Adipocyte (in vitro differentiated cells): Measurements from ENCODE around the gene RASA2.

ENCODE experiments used
- DNase-seq: peaks from one replicate; pipeline ENCODE4 v3.0.0-alpha.2; 2015; ENCODE audit warnings: low read depth
- H3K27me3 ChIP-seq: replicated peaks from 2 replicates; pipeline ENCODE4 v1.7.0; 2013; ENCODE audit warnings: mild to moderate bottlenecking, low read length, moderate library complexity; ENCODE audit not compliant: control insufficient read depth, insufficient read depth
- H3K36me3 ChIP-seq: 2 replicates; pipeline ENCODE4 v1.7.0; 2013; ENCODE audit warnings: low read length, mild to moderate bottlenecking, moderate library complexity; ENCODE audit not compliant: control insufficient read depth, insufficient read depth, severe bottlenecking
- H3K4me1 ChIP-seq: 2 replicates; pipeline ENCODE4 v1.7.0; 2013; ENCODE audit warnings: mild to moderate bottlenecking, low read length, moderate library complexity; ENCODE audit not compliant: control insufficient read depth, insufficient read depth
- H3K4me3 ChIP-seq: 2 replicates; pipeline ENCODE4 v1.7.0; 2013; ENCODE audit warnings: mild to moderate bottlenecking, low read length, moderate library complexity
- H3K9ac ChIP-seq: 2 replicates; pipeline ENCODE4 v1.7.0; 2013; ENCODE audit warnings: mild to moderate bottlenecking, low read length, moderate library complexity
- H3K9me3 ChIP-seq: 2 replicates; pipeline ENCODE4 v1.7.0; 2013; ENCODE audit warnings: mild to moderate bottlenecking, low read length, moderate library complexity; ENCODE audit not compliant: control insufficient read depth

The RASA2 gene

GRCh38 chr3:141539431-141540187, 52.8 kb downstream of the RASA2 start:
- no peak for DNase-seq
- H3K9me3 ChIP-seq, result peaks cover 14% of the 10 kb centered on the region
- no peak overlapping the region for H3K9ac ChIP-seq
- no peaks in the 10 kb centered on the region for H3K27me3 ChIP-seq
- H3K36me3 ChIP-seq, result peaks cover 28% of the 10 kb centered on the region
- H3K4me1 ChIP-seq, result peaks cover 26% of the 10 kb centered on the region
- no peak overlapping the region for H3K4me3 ChIP-seq

GRCh38 chr3:141540531-141540930, 53.7 kb downstream of the RASA2 start:
- H3K4me3 ChIP-seq, result no peak overlapping the region
- peaks cover 14% of the 10 kb centered on the region for H3K9me3 ChIP-seq
- H3K27me3 ChIP-seq, result no peaks in the 10 kb centered on the region
- peaks cover 26% of the 10 kb centered on the region for H3K4me1 ChIP-seq
- H3K9ac ChIP-seq, result no peak overlapping the region
- H3K36me3 ChIP-seq, result peaks cover 30% of the 10 kb centered on the region
- no peak for DNase-seq

- H3K4me3 ChIP-seq, result no peak overlapping the region
- no peak for DNase-seq
- peaks cover 14% of the 10 kb centered on the region for H3K9me3 ChIP-seq
- H3K4me1 ChIP-seq, result peaks cover 26% of the 10 kb centered on the region
- peaks cover 26% of the 10 kb centered on the region for H3K36me3 ChIP-seq
- H3K27me3 ChIP-seq, result no peaks in the 10 kb centered on the region
- H3K9ac ChIP-seq, result no peak overlapping the region
Observed at GRCh38 chr3:141542202-141542969, 55.6 kb downstream of the RASA2 start.

- no peak overlapping the region for H3K9ac ChIP-seq
Observed at GRCh38 chr3:141542989-141543388, 56.2 kb downstream of the RASA2 start.

GRCh38 chr3:141544697-141545096, 57.9 kb downstream of the RASA2 start:
- H3K27me3 ChIP-seq, result no peaks in the 10 kb centered on the region
- no peak for DNase-seq
- H3K36me3 ChIP-seq, result peaks cover 26% of the 10 kb centered on the region
- H3K4me3 ChIP-seq, result no peak overlapping the region
- H3K4me1 ChIP-seq, result peaks cover 6% of the 10 kb centered on the region
- peaks cover 23% of the 10 kb centered on the region for H3K9me3 ChIP-seq
- H3K9ac ChIP-seq, result no peak overlapping the region

More at GRCh38 chr3:141542989-141543388, 56.2 kb downstream of the RASA2 start:
- DNase-seq, result no peak
- peaks cover 26% of the 10 kb centered on the region for H3K36me3 ChIP-seq
- H3K27me3 ChIP-seq, result no peaks in the 10 kb centered on the region
- peaks cover 20% of the 10 kb centered on the region for H3K9me3 ChIP-seq
- H3K4me1 ChIP-seq, result peaks cover 21% of the 10 kb centered on the region
- no peak overlapping the region for H3K4me3 ChIP-seq

- Histone ChIP-seq H3K27me3 (no peaks in the 10 kb centered on the region), H3K36me3 (peaks cover 36% of the 10 kb centered on the region), H3K4me3 (no peak overlapping the region), H3K9ac (no peak overlapping the region), H3K4me1 (no peaks in the 10 kb centered on the region), H3K9me3 (peaks cover 23% of the 10 kb centered on the region)
- no peak for DNase-seq
Observed at GRCh38 chr3:141546081-141546480, 59.3 kb downstream of the RASA2 start.

- H3K36me3 ChIP-seq, result peaks cover 36% of the 10 kb centered on the region
- no peaks in the 10 kb centered on the region for H3K4me1 ChIP-seq
- no peak overlapping the region for H3K9ac ChIP-seq
- H3K4me3 ChIP-seq, result no peak overlapping the region
- no peak for DNase-seq
- no peaks in the 10 kb centered on the region for H3K27me3 ChIP-seq
- H3K9me3 ChIP-seq, result peaks cover 23% of the 10 kb centered on the region
Observed at GRCh38 chr3:141546586-141546985, 59.8 kb downstream of the RASA2 start.

GRCh38 chr3:141547791-141548190, 61.0 kb downstream of the RASA2 start:
- Histone ChIP-seq H3K36me3 (peaks cover 32% of the 10 kb centered on the region), H3K4me1 (no peaks in the 10 kb centered on the region), H3K27me3 (no peaks in the 10 kb centered on the region), H3K9me3 (peaks cover 17% of the 10 kb centered on the region), H3K9ac (no peak overlapping the region), H3K4me3 (no peak overlapping the region)
- DNase-seq, result no peak

- Histone ChIP-seq H3K27me3 (no peaks in the 10 kb centered on the region), H3K9me3 (peaks cover 9% of the 10 kb centered on the region), H3K4me3 (no peak overlapping the region), H3K4me1 (peaks cover 5% of the 10 kb centered on the region), H3K36me3 (peaks cover 10% of the 10 kb centered on the region), H3K9ac (no peak overlapping the region)
- no peak for DNase-seq
Observed at GRCh38 chr3:141550926-141551665, 64.3 kb downstream of the RASA2 start.

- no peak for DNase-seq
- Histone ChIP-seq H3K4me1 (peaks cover 8% of the 10 kb centered on the region), H3K36me3 (peaks cover 14% of the 10 kb centered on the region), H3K27me3 (no peaks in the 10 kb centered on the region), H3K9ac (no peak overlapping the region), H3K4me3 (no peak overlapping the region), H3K9me3 (peaks cover 7% of the 10 kb centered on the region)
Observed at GRCh38 chr3:141552440-141552991, 65.7 kb downstream of the RASA2 start.

- Histone ChIP-seq H3K4me3 (no peak overlapping the region), H3K36me3 (peaks cover 14% of the 10 kb centered on the region), H3K9ac (no peak overlapping the region), H3K9me3 (peaks cover 2% of the 10 kb centered on the region), H3K27me3 (no peaks in the 10 kb centered on the region), H3K4me1 (peaks cover 8% of the 10 kb centered on the region)
- no peak for DNase-seq
Observed at GRCh38 chr3:141553055-141553454, 66.2 kb downstream of the RASA2 start.
